HFF-Myc (cell line): ENCODE results near the gene LTBP1.

Source experiments
- DNase-seq: peaks from one replicate; pipeline ENCODE4 v3.0.0-alpha.2; 2011; ENCODE audit warnings: low read depth; ENCODE audit errors: extremely low read depth
- H3K4me3 ChIP-seq: replicated peaks from 2 replicates; pipeline ENCODE4 v1.5.1; 2011; ENCODE audit warnings: low read depth, mild to moderate bottlenecking, control low read depth, low read length
- CTCF ChIP-seq: IDR thresholded peaks from 2 replicates; pipeline ENCODE4 v1.5.1; 2012; ENCODE audit warnings: mild to moderate bottlenecking, low read depth, low read length, control low read depth; ENCODE audit errors: missing control alignments

The LTBP1 gene

GRCh38 chr2:33284287-33284686 lies 337.5 kb downstream of the LTBP1 start:
- H3K4me3 ChIP-seq: no peak overlapping the region
- no peak for TF ChIP-seq CTCF
- DNase-seq: no peak

- DNase-seq: no peak
- no peak overlapping the region for H3K4me3 ChIP-seq
- TF ChIP-seq CTCF: no peak
These were observed 340.8 kb downstream of the LTBP1 start for GRCh38 chr2:33287507-33288005.

- H3K4me3 ChIP-seq: no peak overlapping the region
- no peak for TF ChIP-seq CTCF
- DNase-seq: no peak
These were observed 341.3 kb downstream of the LTBP1 start for GRCh38 chr2:33288011-33288410.

- no peak overlapping the region for H3K4me3 ChIP-seq
- no peak for TF ChIP-seq CTCF
- DNase-seq: no peak
These were observed 343.2 kb downstream of the LTBP1 start for GRCh38 chr2:33289961-33290360.

GRCh38 chr2:33291278-33292013 lies 344.7 kb downstream of the LTBP1 start:
- no peak for DNase-seq
- H3K4me3 ChIP-seq: no peak overlapping the region
- no peak for TF ChIP-seq CTCF

- TF ChIP-seq CTCF: no peak
- no peak for DNase-seq
These were observed 345.3 kb downstream of the LTBP1 start for GRCh38 chr2:33292063-33292462.

More at GRCh38 chr2:33292063-33292462, 345.3 kb downstream of the LTBP1 start:
- H3K4me3 ChIP-seq: no peak overlapping the region
